GM12891 (cell line): ENCODE measurements around the gene YDJC.
"Not testable (repeated sequence)": the region's sequence is repeated elsewhere in the genome, so short reads cannot be mapped to it uniquely, and the experiment has no call there.

Source experiments
- PAX5 ChIP-seq: IDR thresholded peaks from 2 replicates; pipeline ENCODE4 v1.6.1; 2011; ENCODE audit warnings: low read length, moderate library complexity, mild to moderate bottlenecking; ENCODE audit not compliant: insufficient read depth, severe bottlenecking
- POLR2A ChIP-seq: IDR thresholded peaks from 2 replicates; pipeline ENCODE4 v1.6.1; 2011; ENCODE audit warnings: low read depth, low read length, control low read depth
- POLR2AphosphoS5 ChIP-seq: IDR thresholded peaks from 2 replicates; pipeline ENCODE4 v1.6.1; 2011; ENCODE audit warnings: low read depth, low read length, control low read depth
- SPI1 ChIP-seq: IDR thresholded peaks from 2 replicates; pipeline ENCODE4 v1.6.1; 2011; ENCODE audit warnings: low read depth, low read length, control low read depth
- TAF1 ChIP-seq: IDR thresholded peaks from 2 replicates; pipeline ENCODE4 v1.6.1; 2011; ENCODE audit warnings: low read depth, low read length, control low read depth

- not testable (repeated sequence) for TF ChIP-seq POLR2A, POLR2AphosphoS5, TAF1, SPI1, PAX5
Observed at GRCh38 chr22:21617337-21617736, 12.5 kb downstream of the YDJC start.
